H1 (cell line): Measurements from ENCODE around the gene KCNC2.

Source experiments
- BRCA1 ChIP-seq: IDR thresholded peaks from 2 replicates; pipeline ENCODE4 v1.6.1; 2012; ENCODE audit warnings: low read depth, low read length, improper control_type of control experiment
- CHD2 ChIP-seq: IDR thresholded peaks from 2 replicates; pipeline ENCODE4 v1.6.1; 2012; ENCODE audit warnings: low read length, improper control_type of control experiment
- CREB1 ChIP-seq: IDR thresholded peaks from 2 replicates; pipeline ENCODE4 v1.6.1; 2012; ENCODE audit warnings: inconsistent platforms
- CTBP2 ChIP-seq: IDR thresholded peaks from 2 replicates; pipeline ENCODE4 v1.7.0; 2011; ENCODE audit warnings: borderline replicate concordance, mild to moderate bottlenecking, moderate library complexity, mixed read lengths, low read length; ENCODE audit not compliant: insufficient read depth, insufficient read length
- POLR2A ChIP-seq, 2 experiments: IDR thresholded peaks; 1 replicate in 1 of 2; 2 replicates in 1 of 2; pipeline ENCODE4 v1.6.1; 2011; ENCODE audit warnings: low read depth in 2 of 2, low read length in 2 of 2, mild to moderate bottlenecking in 2 of 2; ENCODE audit errors: control extremely low read depth in 1 of 2
- POLR2AphosphoS5 ChIP-seq: IDR thresholded peaks from 2 replicates; pipeline ENCODE4 v1.6.1; 2011; ENCODE audit warnings: low read depth, low read length
- RNF2 ChIP-seq: fragments of 200-900, 300-1000 bp; sonication (generic); IDR thresholded peaks from 2 replicates; pipeline ENCODE4 v1.7.1; 2016; ENCODE audit warnings: borderline replicate concordance, low read depth, mild to moderate bottlenecking, antibody characterized with exemption, low read length; ENCODE audit not compliant: poor library complexity, severe bottlenecking; ENCODE audit errors: missing control alignments
- SAP30 ChIP-seq: fragments of 300-600 bp; sonication (generic); IDR thresholded peaks from 2 replicates; pipeline ENCODE4 v1.7.1; 2012; ENCODE audit warnings: low read length, moderate library complexity, mild to moderate bottlenecking, inconsistent platforms; ENCODE audit not compliant: insufficient read depth, insufficient replicate concordance
- SIX5 ChIP-seq: IDR thresholded peaks from 2 replicates; pipeline ENCODE4 v1.6.1; 2011; ENCODE audit warnings: mild to moderate bottlenecking, low read depth, low read length
- TAF1 ChIP-seq: IDR thresholded peaks from 2 replicates; pipeline ENCODE4 v1.6.1; 2011; ENCODE audit warnings: mild to moderate bottlenecking, low read depth, low read length
- YY1 ChIP-seq: IDR thresholded peaks from 2 replicates; pipeline ENCODE4 v1.6.1; 2011; ENCODE audit warnings: low read depth, mild to moderate bottlenecking, low read length
- TF ChIP-seq, protein P1 (sequence below), 3 experiments: IDR thresholded peaks; 1 replicate in 2 of 3; 2 replicates in 1 of 3; pipeline versions ENCODE4 v1.5.1 to v1.6.1; 2011; ENCODE audit warnings: low read length in 3 of 3, mild to moderate bottlenecking in 3 of 3, inconsistent platforms in 2 of 3, low read depth in 1 of 3, moderate library complexity in 1 of 3; ENCODE audit not compliant: insufficient read depth in 1 of 3; ENCODE audit errors: control extremely low read depth in 1 of 3

DNA sequence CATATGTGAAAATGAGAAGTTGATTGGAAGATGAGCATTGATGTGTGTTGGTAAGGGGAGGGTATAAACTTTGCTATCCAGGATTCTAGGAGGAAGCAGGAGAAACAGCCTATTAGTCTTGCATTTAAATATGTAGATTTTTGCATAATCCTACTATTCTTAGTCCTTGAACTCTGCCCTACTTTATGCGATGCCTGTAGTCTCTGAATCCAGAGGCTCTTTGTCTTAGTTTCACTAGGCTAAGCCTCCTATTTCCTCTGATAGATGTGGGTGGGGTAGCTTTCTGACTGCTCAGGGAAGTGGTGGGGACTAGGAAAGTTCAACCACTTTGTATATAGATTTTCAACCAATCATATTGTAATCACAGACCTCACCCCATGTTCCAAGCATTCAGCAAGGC, 49.5 kb upstream of the KCNC2 start:
- TF ChIP-seq YY1 (no peak), SAP30 (no peak), SIX5 (no peak), POLR2A (IDR thresholded peaks at IDR 0.05; ENCODE audit: control extremely low read depth in 1 of 2, low read depth in 2 of 2, low read length in 2 of 2) (no peak), CHD2 (no peak), BRCA1 (no peak), TAF1 (no peak), CREB1 (no peak), POLR2AphosphoS5 (no peak), CTBP2 (no peak), RNF2 (no peak)
- TF ChIP-seq, protein P1, sequence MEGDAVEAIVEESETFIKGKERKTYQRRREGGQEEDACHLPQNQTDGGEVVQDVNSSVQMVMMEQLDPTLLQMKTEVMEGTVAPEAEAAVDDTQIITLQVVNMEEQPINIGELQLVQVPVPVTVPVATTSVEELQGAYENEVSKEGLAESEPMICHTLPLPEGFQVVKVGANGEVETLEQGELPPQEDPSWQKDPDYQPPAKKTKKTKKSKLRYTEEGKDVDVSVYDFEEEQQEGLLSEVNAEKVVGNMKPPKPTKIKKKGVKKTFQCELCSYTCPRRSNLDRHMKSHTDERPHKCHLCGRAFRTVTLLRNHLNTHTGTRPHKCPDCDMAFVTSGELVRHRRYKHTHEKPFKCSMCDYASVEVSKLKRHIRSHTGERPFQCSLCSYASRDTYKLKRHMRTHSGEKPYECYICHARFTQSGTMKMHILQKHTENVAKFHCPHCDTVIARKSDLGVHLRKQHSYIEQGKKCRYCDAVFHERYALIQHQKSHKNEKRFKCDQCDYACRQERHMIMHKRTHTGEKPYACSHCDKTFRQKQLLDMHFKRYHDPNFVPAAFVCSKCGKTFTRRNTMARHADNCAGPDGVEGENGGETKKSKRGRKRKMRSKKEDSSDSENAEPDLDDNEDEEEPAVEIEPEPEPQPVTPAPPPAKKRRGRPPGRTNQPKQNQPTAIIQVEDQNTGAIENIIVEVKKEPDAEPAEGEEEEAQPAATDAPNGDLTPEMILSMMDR (IDR thresholded peaks at IDR 0.05; ENCODE audit: control extremely low read depth in 1 of 3, insufficient read depth in 1 of 3, low read depth in 1 of 3, low read length in 3 of 3) = no peak
